NT2/D1 (cell line): ENCODE results near the gene POLR1D.
"Not testable (repeated sequence)": the region's sequence is repeated elsewhere in the genome, so short reads cannot be mapped to it uniquely, and the experiment has no call there.

ENCODE experiments used
- DNase-seq: peaks from one replicate; pipeline ENCODE4 v3.0.0-alpha.2; 2011; ENCODE audit warnings: low read depth, low spot score
- H3K27me3 ChIP-seq: 2 replicates; pipeline ENCODE4 v1.6.0; 2011; ENCODE audit warnings: mild to moderate bottlenecking; ENCODE audit not compliant: insufficient read length, insufficient read depth
- H3K36me3 ChIP-seq: 2 replicates; pipeline ENCODE4 v1.6.1; 2011; ENCODE audit warnings: mild to moderate bottlenecking, low read length, mixed read lengths; ENCODE audit not compliant: insufficient read depth, insufficient read length
- H3K4me1 ChIP-seq: 2 replicates; pipeline ENCODE4 v1.5.1; 2011; ENCODE audit not compliant: insufficient read depth, insufficient read length
- H3K4me3 ChIP-seq: 2 replicates; pipeline ENCODE4 v1.5.1; 2011; ENCODE audit warnings: low read depth; ENCODE audit not compliant: insufficient read length
- H3K9ac ChIP-seq: 2 replicates; pipeline ENCODE4 v1.6.0; 2011; ENCODE audit warnings: low read depth; ENCODE audit not compliant: insufficient read length
- H3K9me3 ChIP-seq: 2 replicates; pipeline ENCODE4 v1.5.1; 2011; ENCODE audit warnings: mild to moderate bottlenecking, low read length; ENCODE audit not compliant: insufficient read depth
- SUZ12 ChIP-seq: IDR thresholded peaks from 2 replicates; pipeline ENCODE4 v1.6.1; 2011; ENCODE audit not compliant: insufficient read length, insufficient read depth; ENCODE audit errors: extremely low read depth
- YY1 ChIP-seq: IDR thresholded peaks from 2 replicates; pipeline ENCODE4 v1.6.1; 2011; ENCODE audit not compliant: insufficient read length, insufficient read depth
- ZNF274 ChIP-seq: IDR thresholded peaks from 2 replicates; pipeline ENCODE4 v1.6.1; 2011; ENCODE audit warnings: mild to moderate bottlenecking, low read depth, low read length

Gene POLR1D

GRCh38 chr13:27625839-27626238, 4.1 kb downstream of the POLR1D start:
- Histone ChIP-seq H3K27me3 (no peaks in the 10 kb centered on the region), H3K4me3 (no peak overlapping the region), H3K36me3 (peaks cover 32% of the 10 kb centered on the region), H3K9me3 (no peaks in the 10 kb centered on the region), H3K9ac (no peak overlapping the region), H3K4me1 (no peaks in the 10 kb centered on the region)
- DNase-seq = no peak
- TF ChIP-seq ZNF274 (no peak), SUZ12 (no peak), YY1 (no peak)

GRCh38 chr13:27627380-27627779, 5.7 kb downstream of the POLR1D start:
- H3K27me3 ChIP-seq = no peaks in the 10 kb centered on the region
- no peak overlapping the region for H3K4me3 ChIP-seq
- H3K4me1 ChIP-seq = no peaks in the 10 kb centered on the region
- TF ChIP-seq YY1 (no peak), SUZ12 (no peak), ZNF274 (no peak)
- H3K9me3 ChIP-seq = no peaks in the 10 kb centered on the region
- H3K9ac ChIP-seq = no peak overlapping the region
- no peak for DNase-seq
- H3K36me3 ChIP-seq = peaks cover 32% of the 10 kb centered on the region

- DNase-seq = no peak
- no peak overlapping the region for H3K4me3 ChIP-seq
- H3K27me3 ChIP-seq = no peaks in the 10 kb centered on the region
- H3K9ac ChIP-seq = no peak overlapping the region
- no peaks in the 10 kb centered on the region for H3K4me1 ChIP-seq
- no peaks in the 10 kb centered on the region for H3K9me3 ChIP-seq
- no peak for TF ChIP-seq YY1
- no peak for TF ChIP-seq ZNF274
- no peak for TF ChIP-seq SUZ12
- peaks cover 31% of the 10 kb centered on the region for H3K36me3 ChIP-seq
Observed at GRCh38 chr13:27628081-27628480, 6.4 kb downstream of the POLR1D start.

GRCh38 chr13:27628766-27629165, 7.1 kb downstream of the POLR1D start:
- H3K9me3 ChIP-seq, DNase-seq, H3K4me3 ChIP-seq, H3K4me1 ChIP-seq, H3K9ac ChIP-seq, H3K27me3 ChIP-seq: not testable (repeated sequence)
- H3K36me3 ChIP-seq = peaks cover 26% of the 10 kb centered on the region

- Histone ChIP-seq H3K9ac (no peak overlapping the region), H3K36me3 (peaks cover 7% of the 10 kb centered on the region), H3K4me1 (no peaks in the 10 kb centered on the region), H3K9me3 (no peaks in the 10 kb centered on the region), H3K4me3 (no peak overlapping the region), H3K27me3 (no peaks in the 10 kb centered on the region)
- DNase-seq = no peak
- TF ChIP-seq SUZ12 (no peak), YY1 (no peak), ZNF274 (no peak)
Observed at GRCh38 chr13:27631156-27631555, 9.5 kb downstream of the POLR1D start.

- Histone ChIP-seq H3K36me3 (peaks cover 4% of the 10 kb centered on the region), H3K4me1 (no peaks in the 10 kb centered on the region), H3K4me3 (no peak overlapping the region), H3K9me3 (no peaks in the 10 kb centered on the region), H3K27me3 (no peaks in the 10 kb centered on the region), H3K9ac (no peak overlapping the region)
- TF ChIP-seq ZNF274 (no peak), SUZ12 (no peak), YY1 (no peak)
- DNase-seq = no peak
Observed at GRCh38 chr13:27631665-27632064, 10.0 kb downstream of the POLR1D start.

- peaks cover 4% of the 10 kb centered on the region for H3K36me3 ChIP-seq
- no peaks in the 10 kb centered on the region for H3K4me1 ChIP-seq
- TF ChIP-seq ZNF274 (no peak), SUZ12 (no peak), YY1 (no peak)
- no peaks in the 10 kb centered on the region for H3K27me3 ChIP-seq
- H3K9ac ChIP-seq = no peak overlapping the region
- no peak overlapping the region for H3K4me3 ChIP-seq
- no peak for DNase-seq
- H3K9me3 ChIP-seq = no peaks in the 10 kb centered on the region
Observed at GRCh38 chr13:27632214-27632613, 10.5 kb downstream of the POLR1D start.

GRCh38 chr13:27632648-27633047, 11.0 kb downstream of the POLR1D start:
- H3K4me1 ChIP-seq = no peaks in the 10 kb centered on the region
- no peak overlapping the region for H3K9ac ChIP-seq
- no peak for TF ChIP-seq YY1
- no peak for TF ChIP-seq ZNF274
- TF ChIP-seq SUZ12 = no peak
- no peaks in the 10 kb centered on the region for H3K27me3 ChIP-seq
- H3K4me3 ChIP-seq = no peak overlapping the region
- no peaks in the 10 kb centered on the region for H3K9me3 ChIP-seq
- peaks cover 4% of the 10 kb centered on the region for H3K36me3 ChIP-seq
- DNase-seq = no peak
